Stimulated activated CD8-positive, alpha-beta memory T cell treated with anti-CD3 and anti-CD28 coated beads, Interleukin-7, amount 100 ng/mL, for 48 hours (primary cell): ENCODE results near the gene CCDC152.
"Not testable (repeated sequence)": the region's sequence is repeated elsewhere in the genome, so short reads cannot be mapped to it uniquely, and the experiment has no call there.

Source experiments
- DNase-seq, 2 donors: peaks; one replicate each; pipeline ENCODE4 v3.0.0-alpha.2; 2020; ENCODE audit warnings: low read depth in 1 of 2; ENCODE audit errors: extremely low read depth in 1 of 2

Gene CCDC152

GRCh38 chr5:42811591-42812446, 55.2 kb downstream of the CCDC152 start, which contains the start of gene SELENOP:
Gene SELENOP, minus strand, starts transcription at chr5:42811892. Its CDS starts 3,539 bp downstream, at chr5:42808353.
- no peak for DNase-seq

- DNase-seq: no peak
Measured at GRCh38 chr5:42812620-42813019, 56.0 kb downstream of the CCDC152 start.

- no peak for DNase-seq
Measured at GRCh38 chr5:42813533-42813932, 56.9 kb downstream of the CCDC152 start.

GRCh38 chr5:42816546-42816945, 59.9 kb downstream of the CCDC152 start:
- DNase-seq: not testable (repeated sequence)

GRCh38 chr5:42819745-42820144, 63.1 kb downstream of the CCDC152 start:
- no peak for DNase-seq

GRCh38 chr5:42822548-42822947, 65.9 kb downstream of the CCDC152 start:
- DNase-seq: no peak

GRCh38 chr5:42824347-42824976, 67.8 kb downstream of the CCDC152 start:
- no peak for DNase-seq

GRCh38 chr5:42825422-42826148, 69.0 kb downstream of the CCDC152 start:
- no peak for DNase-seq

- DNase-seq: no peak
Measured at GRCh38 chr5:42826757-42827515, 70.3 kb downstream of the CCDC152 start.

- no peak for DNase-seq
Measured at GRCh38 chr5:42828671-42829070, 72.1 kb downstream of the CCDC152 start.

GRCh38 chr5:42830924-42831323, 74.3 kb downstream of the CCDC152 start:
- DNase-seq: no peak

GRCh38 chr5:42832060-42832459, 75.4 kb downstream of the CCDC152 start:
- DNase-seq: no peak

GRCh38 chr5:42836070-42836769, 79.6 kb downstream of the CCDC152 start:
- DNase-seq: no peak

GRCh38 chr5:42837601-42838000, 81.0 kb downstream of the CCDC152 start:
- DNase-seq: no peak

- DNase-seq: no peak
Measured at GRCh38 chr5:42839196-42839595, 82.6 kb downstream of the CCDC152 start.

GRCh38 chr5:42840269-42840668, 83.7 kb downstream of the CCDC152 start:
- no peak for DNase-seq

GRCh38 chr5:42840842-42841567, 84.4 kb downstream of the CCDC152 start:
- no peak for DNase-seq

GRCh38 chr5:42842921-42843641, 86.5 kb downstream of the CCDC152 start:
- no peak for DNase-seq
